Tibial nerve (tissue), 4 donors: ENCODE measurements around the gene GAN. TPM values are rescaled to one million over a fixed set of nuclear protein-coding genes. Genes with fewer than 3 reads are reported as not detected.
A peak's percentile ranks its signal among the peaks of the same experiment; 100 is the strongest.

Experiments used
- DNase-seq, 2 donors: peaks; one replicate each; pipeline ENCODE4 v3.0.0-alpha.2; 2019; ENCODE audit warnings: low spot score in 2 of 2
- H3K27ac ChIP-seq, 4 donors: fragments of 200-600 bp; sonication (generic) in 3 of 4; one replicate each; pipeline ENCODE4 v1.5.1; 2017 to 2019; ENCODE audit warnings: mild to moderate bottlenecking in 1 of 4
- H3K27me3 ChIP-seq, 2 donors: fragments of 200-600 bp; sonication (generic) in 1 of 2; one replicate each; pipeline versions ENCODE4 v1.5.1 to v1.6.0; 2017 to 2019
- H3K36me3 ChIP-seq, 3 donors: fragments of 200-600 bp; sonication (generic); one replicate each; pipeline ENCODE4 v1.5.1; 2018 to 2019
- H3K4me1 ChIP-seq, 4 donors: fragments of 200-600 bp; sonication (generic) in 3 of 4; one replicate each; pipeline ENCODE4 v1.5.1; 2017 to 2019
- H3K4me3 ChIP-seq, 4 donors: fragments of 200-600 bp; sonication (generic) in 3 of 4; one replicate each; pipeline ENCODE4 v1.5.1; 2017 to 2019; ENCODE audit warnings: mild to moderate bottlenecking in 1 of 4, moderate library complexity in 1 of 4
- H3K9me3 ChIP-seq, 4 donors: fragments of 200-600 bp; sonication (generic) in 3 of 4; one replicate each; pipeline ENCODE4 v1.5.1; 2017 to 2019
- CTCF ChIP-seq, 5 experiments: fragments of 200-600 bp in 3 of 5; fragments of 450-650 bp in 2 of 5; sonication (generic) in 3 of 5; IDR thresholded peaks; one replicate each; pipeline ENCODE4 v1.5.1; 2016 to 2019; ENCODE audit warnings: antibody characterized with exemption in 5 of 5, mild to moderate bottlenecking in 3 of 5, moderate library complexity in 2 of 5
- EP300 ChIP-seq, 2 donors: sonication (generic); formaldehyde crosslinking; IDR thresholded peaks; one replicate each; pipeline ENCODE4 v1.6.1; 2017; ENCODE audit warnings: antibody characterized with exemption in 2 of 2, mild to moderate bottlenecking in 1 of 2
- POLR2A ChIP-seq, 2 donors: fragments of 450-650 bp; IDR thresholded peaks; one replicate each; pipeline ENCODE4 v1.6.1; 2017; ENCODE audit warnings: antibody characterized with exemption in 2 of 2, mild to moderate bottlenecking in 2 of 2, moderate library complexity in 2 of 2
- WGBS, 2 donors: methylation state at CpG; one replicate each; pipeline ENCODE4 v1.1.5; 2018; 5-methylcytosine and 5-hydroxymethylcytosine counted together
- total RNA-seq, 4 donors: library from RNA; depleted of rRNA; stranded (reverse); fragments of >200 nt; gene quantifications; one replicate each; pipeline ENCODE4 v1.1.0, GENCODE V29; 2016

Gene GAN
- total RNA-seq, 4 donors from 2014 or later, result 9.0 to 9.3 (median 9.1) TPM

GRCh38 chr16:81394416-81394815 lies 79.7 kb downstream of the GAN start:
- no peak for DNase-seq

GRCh38 chr16:81394966-81395655 lies 80.3 kb downstream of the GAN start:
- H3K9me3 ChIP-seq, result peaks cover 0 to 10% (median 3%) of the 10 kb centered on the region in 4 donors
- no peak for DNase-seq
- H3K4me3 ChIP-seq, result no peak overlapping the region
- H3K27ac ChIP-seq, result peak overlapping the region in 1 of 4 donors; percentile 27
- no peak for TF ChIP-seq CTCF (IDR thresholded peaks at IDR 0.05)
- no peak for TF ChIP-seq EP300 (IDR thresholded peaks at IDR 0.05)
- no peak for TF ChIP-seq POLR2A (IDR thresholded peaks at IDR 0.05)
- no peaks in the 10 kb centered on the region for H3K4me1 ChIP-seq
- 51 to 68% methylated on average over 13 of the region's 13 CpGs for WGBS, 2 donors
- no peaks in the 10 kb centered on the region for H3K27me3 ChIP-seq
- H3K36me3 ChIP-seq, result peaks cover 0 to 17% (median 0%) of the 10 kb centered on the region in 3 donors

More at GRCh38 chr16:81394416-81394815, 79.7 kb downstream of the GAN start:
- Histone ChIP-seq H3K27ac (no peak overlapping the region), H3K9me3 (peaks cover 0 to 5% (median 0%) of the 10 kb centered on the region in 4 donors), H3K36me3 (peaks cover 0 to 22% (median 0%) of the 10 kb centered on the region in 3 donors), H3K4me3 (no peak overlapping the region), H3K27me3 (no peaks in the 10 kb centered on the region), H3K4me1 (no peaks in the 10 kb centered on the region)
- TF ChIP-seq EP300 (IDR thresholded peaks at IDR 0.05) (no peak), POLR2A (IDR thresholded peaks at IDR 0.05) (no peak), CTCF (IDR thresholded peaks at IDR 0.05) (no peak)
- 76 to 81% methylated on average over 7 of the region's 7 CpGs for WGBS, 2 donors

- H3K27ac ChIP-seq, result no peak overlapping the region
- H3K27me3 ChIP-seq, result no peaks in the 10 kb centered on the region
- DNase-seq, result no peak
- H3K9me3 ChIP-seq, result peaks cover 0 to 14% (median 3%) of the 10 kb centered on the region in 4 donors
- 83 to 87% methylated on average over 19 to 20 of the region's 21 CpGs for WGBS, 2 donors
- peaks cover 0 to 8% (median 0%) of the 10 kb centered on the region in 4 donors for H3K4me1 ChIP-seq
- no peak overlapping the region for H3K4me3 ChIP-seq
- no peak for TF ChIP-seq CTCF (IDR thresholded peaks at IDR 0.05)
- no peak for TF ChIP-seq EP300 (IDR thresholded peaks at IDR 0.05)
- no peak for TF ChIP-seq POLR2A (IDR thresholded peaks at IDR 0.05)
- peaks cover 0 to 1% (median 0%) of the 10 kb centered on the region in 3 donors for H3K36me3 ChIP-seq
Observed at GRCh38 chr16:81397058-81397878, 82.5 kb downstream of the GAN start.

GRCh38 chr16:81397879-81398520 lies 83.2 kb downstream of the GAN start:
- no peaks in the 10 kb centered on the region for H3K36me3 ChIP-seq
- no peaks in the 10 kb centered on the region for H3K27me3 ChIP-seq
- peaks cover 0 to 8% (median 0%) of the 10 kb centered on the region in 4 donors for H3K4me1 ChIP-seq
- DNase-seq, result no peak
- TF ChIP-seq EP300 (IDR thresholded peaks at IDR 0.05) (no peak), CTCF (IDR thresholded peaks at IDR 0.05) (no peak), POLR2A (IDR thresholded peaks at IDR 0.05) (no peak)
- H3K27ac ChIP-seq, result no peak overlapping the region
- 84 to 86% methylated on average over 14 of the region's 14 CpGs for WGBS, 2 donors
- H3K9me3 ChIP-seq, result peaks cover 0 to 14% (median 3%) of the 10 kb centered on the region in 4 donors
- H3K4me3 ChIP-seq, result no peak overlapping the region
